Testis (tissue), 3 donors: Measurements from ENCODE around the gene PPM1M. TPM values are rescaled to one million over a fixed set of nuclear protein-coding genes. Genes with fewer than 3 reads are reported as not detected.

Experiments used
- DNase-seq: peaks from one replicate; pipeline ENCODE4 v3.0.0-alpha.2; 2019
- H3K27ac ChIP-seq, 2 donors: fragments of 200-600 bp; sonication (generic); one replicate each; pipeline ENCODE4 v1.5.1; 2019
- H3K27me3 ChIP-seq: fragments of 200-600 bp; sonication (generic); one replicate; pipeline ENCODE4 v1.5.1; 2019
- H3K36me3 ChIP-seq: fragments of 200-600 bp; sonication (generic); one replicate; pipeline ENCODE4 v1.5.1; 2017; ENCODE audit warnings: low read depth; ENCODE audit errors: missing control alignments
- H3K4me1 ChIP-seq: fragments of 200-600 bp; sonication (generic); one replicate; pipeline ENCODE4 v1.5.1; 2019
- H3K4me3 ChIP-seq, 2 donors: fragments of 200-600 bp; sonication (generic); one replicate each; pipeline ENCODE4 v1.5.1; 2017 to 2019
- H3K9me3 ChIP-seq: fragments of 200-600 bp; sonication (generic); one replicate; pipeline ENCODE4 v1.5.1; 2017
- POLR2A ChIP-seq: fragments of 450-650 bp; IDR thresholded peaks from one replicate; pipeline ENCODE4 v1.6.1; 2017; ENCODE audit warnings: antibody characterized with exemption, mild to moderate bottlenecking, moderate library complexity
- WGBS, 2 donors: methylation state at CpG; one replicate each; pipeline ENCODE4 v1.1.5; 2018; 5-methylcytosine and 5-hydroxymethylcytosine counted together
- intact Hi-C: fragments of 100-400 bp; cut with DNase I; formaldehyde crosslinking; loops from one replicate; pipeline ENCODE4 v1.15.1; 2023; ENCODE audit warnings: low total_unique reads
- microRNA counts, 2 donors: library from miRNA; unstranded; fragments of <30 nt; microRNA quantifications; one replicate each; lab custom pipeline; 2016
- microRNA-seq, 2 donors: library from miRNA; unstranded; fragments of <30 nt; microRNA quantifications; one replicate each; pipeline ENCODE4, GENCODE V29; 2016; ENCODE audit warnings: borderline number of aligned reads in 2 of 2, borderline replicate concordance in 1 of 2
- polyA plus RNA-seq: library from polyadenylated mRNA; stranded (reverse); fragments of 350-450 nt; fragmentation: Illumina TruSeq; extraction: RNeasy Lipid Tissue Mini Kit (QIAGEN cat#74804); gene quantifications from one replicate; pipeline ENCODE4 v1.2.3, GENCODE V29; 2014; ENCODE audit warnings: low read depth, low replicate concordance; ENCODE audit not compliant: insufficient read depth
- small RNA-seq, 2 donors: library from RNA; depleted of rRNA; stranded (forward); fragments of <200 nt; gene quantifications; one replicate each; pipeline ENCODE3, GENCODE V24; 2016
- total RNA-seq, 2 donors: library from RNA; depleted of rRNA; stranded (reverse); fragments of >200 nt; gene quantifications; one replicate each; pipeline ENCODE4 v1.2.3, GENCODE V29; 2016
- TF ChIP-seq, protein P1 (sequence below), 3 experiments: fragments of 450-650 bp in 2 of 3; fragments of 200-600 bp in 1 of 3; sonication (generic) in 1 of 3; IDR thresholded peaks; one replicate each; pipeline ENCODE4 v1.5.1; 2016 to 2019; ENCODE audit warnings: antibody characterized with exemption in 3 of 3, mild to moderate bottlenecking in 2 of 3, moderate library complexity in 1 of 3

The PPM1M gene
- total and polyA plus RNA-seq, 3 donors from 2014 or later: 12.9 to 22.2 (median 15.2) TPM

DNA sequence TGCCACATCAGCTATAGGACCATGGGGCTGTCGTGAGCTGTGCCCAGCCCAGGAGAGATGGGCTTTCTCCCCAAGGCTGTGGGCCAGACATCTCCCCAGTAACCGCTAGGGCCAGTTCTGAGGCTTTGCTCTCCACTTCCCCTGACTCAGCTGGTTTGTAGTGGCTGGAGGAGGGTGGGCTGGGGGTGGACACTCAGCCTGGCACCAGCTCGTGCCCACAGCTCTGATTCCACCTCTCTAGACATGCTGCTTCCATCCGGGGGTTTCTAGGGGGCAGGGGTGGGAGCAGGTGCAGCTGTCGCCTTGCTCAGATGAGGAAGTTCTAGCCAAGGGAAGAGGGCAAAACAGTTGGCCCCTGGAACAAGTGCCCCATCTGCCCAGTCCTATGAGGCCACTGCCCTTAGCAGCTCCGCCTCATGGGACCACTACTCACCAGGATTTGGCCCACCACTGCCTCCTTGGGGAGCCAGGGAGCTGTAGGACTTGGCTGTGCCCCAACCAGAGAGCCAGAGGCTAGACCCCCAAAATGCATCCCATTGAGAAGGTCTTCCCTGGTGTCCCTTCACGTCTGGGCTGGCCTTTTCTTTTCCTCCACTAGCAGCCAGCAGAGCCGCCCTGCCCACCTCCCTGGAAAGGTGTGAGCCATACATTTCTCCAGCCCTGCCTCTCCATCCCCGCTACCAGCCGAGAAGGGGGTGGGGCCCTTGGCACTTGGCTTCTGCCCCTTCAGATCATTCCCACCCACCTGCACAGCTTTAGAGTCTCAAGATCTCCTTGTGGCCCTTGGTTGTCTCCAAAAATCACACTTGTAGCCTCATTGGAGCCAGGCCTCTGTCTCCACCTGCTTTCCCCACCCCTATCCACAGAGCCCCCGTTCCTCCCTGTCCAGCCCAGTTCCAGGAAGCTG, 51.9 kb downstream of the PPM1M start:
- no peak for TF ChIP-seq POLR2A
- TF ChIP-seq, protein P1, sequence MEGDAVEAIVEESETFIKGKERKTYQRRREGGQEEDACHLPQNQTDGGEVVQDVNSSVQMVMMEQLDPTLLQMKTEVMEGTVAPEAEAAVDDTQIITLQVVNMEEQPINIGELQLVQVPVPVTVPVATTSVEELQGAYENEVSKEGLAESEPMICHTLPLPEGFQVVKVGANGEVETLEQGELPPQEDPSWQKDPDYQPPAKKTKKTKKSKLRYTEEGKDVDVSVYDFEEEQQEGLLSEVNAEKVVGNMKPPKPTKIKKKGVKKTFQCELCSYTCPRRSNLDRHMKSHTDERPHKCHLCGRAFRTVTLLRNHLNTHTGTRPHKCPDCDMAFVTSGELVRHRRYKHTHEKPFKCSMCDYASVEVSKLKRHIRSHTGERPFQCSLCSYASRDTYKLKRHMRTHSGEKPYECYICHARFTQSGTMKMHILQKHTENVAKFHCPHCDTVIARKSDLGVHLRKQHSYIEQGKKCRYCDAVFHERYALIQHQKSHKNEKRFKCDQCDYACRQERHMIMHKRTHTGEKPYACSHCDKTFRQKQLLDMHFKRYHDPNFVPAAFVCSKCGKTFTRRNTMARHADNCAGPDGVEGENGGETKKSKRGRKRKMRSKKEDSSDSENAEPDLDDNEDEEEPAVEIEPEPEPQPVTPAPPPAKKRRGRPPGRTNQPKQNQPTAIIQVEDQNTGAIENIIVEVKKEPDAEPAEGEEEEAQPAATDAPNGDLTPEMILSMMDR (IDR thresholded peaks at IDR 0.05): no peak
- no peaks in the 10 kb centered on the region for H3K27me3 ChIP-seq
- peaks cover 39% of the 10 kb centered on the region for H3K4me1 ChIP-seq
- no peaks in the 10 kb centered on the region for H3K9me3 ChIP-seq
- intact Hi-C loops: no loop called here
- WGBS, 2 donors: 67 to 70% methylated on average over 9 to 11 of the region's 11 CpGs
- H3K4me3 ChIP-seq: no peak overlapping the region
- no peak overlapping the region for H3K27ac ChIP-seq
- DNase-seq: no peak
- H3K36me3 ChIP-seq: no peaks in the 10 kb centered on the region

GRCh38 chr3:52298149-52299098, 52.9 kb downstream of the PPM1M start:
- Histone ChIP-seq H3K9me3 (no peaks in the 10 kb centered on the region), H3K27ac (peak overlapping the region in 1 of 2 donors; percentile 37), H3K4me1 (peaks cover 39% of the 10 kb centered on the region), H3K27me3 (no peaks in the 10 kb centered on the region), H3K4me3 (no peak overlapping the region), H3K36me3 (no peaks in the 10 kb centered on the region)
- WGBS, 2 donors: 40 to 49% methylated on average over 10 to 17 of the region's 17 CpGs
- intact Hi-C loops: no loop called here
- TF ChIP-seq, protein P1 (IDR thresholded peaks at IDR 0.05): no peak
- TF ChIP-seq POLR2A: no peak
- peak; percentile 60 for DNase-seq

DNA sequence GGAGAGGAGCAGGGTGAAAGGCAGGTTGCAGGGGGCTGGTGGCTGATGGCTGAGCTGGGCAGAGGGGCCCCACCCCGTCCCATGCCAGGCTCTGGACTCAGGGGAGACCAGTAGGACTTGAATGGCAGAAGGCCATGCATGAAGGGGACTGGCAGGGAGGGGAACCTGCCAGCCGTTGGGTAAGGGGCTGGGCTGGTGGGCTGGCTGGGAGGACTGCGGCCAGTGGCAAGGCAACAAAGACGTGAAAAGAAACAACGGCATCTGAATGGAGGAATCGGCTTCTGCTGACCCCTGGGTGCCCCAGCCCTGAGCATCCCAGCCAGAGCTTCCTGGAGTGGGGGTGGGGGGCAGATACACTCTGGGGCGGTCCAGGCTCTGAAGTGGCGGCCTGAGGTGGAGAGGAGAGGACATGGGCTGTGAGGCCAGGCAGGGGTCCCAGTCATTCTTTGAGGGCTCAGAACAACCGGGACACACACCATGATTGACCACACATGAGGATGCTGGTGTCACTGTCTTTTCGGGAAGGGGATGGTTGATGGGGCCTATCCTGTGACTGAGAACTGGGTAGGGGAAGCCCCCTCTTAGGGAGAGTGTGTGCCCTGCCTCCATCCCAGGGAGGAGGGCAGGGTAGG, 53.8 kb downstream of the PPM1M start:
- Histone ChIP-seq H3K4me1 (peaks cover 39% of the 10 kb centered on the region), H3K27me3 (no peaks in the 10 kb centered on the region), H3K4me3 (no peak overlapping the region), H3K36me3 (no peaks in the 10 kb centered on the region), H3K27ac (peak overlapping the region; percentile 37 to 59), H3K9me3 (no peaks in the 10 kb centered on the region)
- intact Hi-C loops: no loop called here
- 44 to 69% methylated on average over 10 of the region's 10 CpGs for WGBS, 2 donors
- DNase-seq: no peak
- TF ChIP-seq, protein P1 (IDR thresholded peaks at IDR 0.05): no peak
- no peak for TF ChIP-seq POLR2A

MicroRNA genes within 50 kb of the gene (microRNA counts, 767-probe panel; counts per million panel counts)
- 12,334 to 13,380 counts per million in 2 donors for microRNA hsa-let-7g-5p (lab: Ali Mortazavi, UCI)

Small RNA genes lying within 50 kb of the gene (microRNA-seq; reads per million reads assigned to microRNA genes)
- gene MIR135A1 (31.8 to 36.1 reads per million in 2 donors), gene MIRLET7G (179,815 to 181,170 reads per million in 2 donors)

Small RNA genes lying within 50 kb of the gene (small RNA-seq; reads per million reads assigned to genes)
- gene MIR135A1: 2.5 to 4.2 reads per million in 2 donors
- gene MIRLET7G: 257 to 395 reads per million in 2 donors

Other genes with a start within 250 kb of the PPM1M start
- 100 to 1,000 TPM; 491 to 999 TPM for gene RPL29, start 249.9 kb upstream of the PPM1M start, total RNA-seq
- 965 TPM for gene RPL29, start 249.9 kb upstream of the PPM1M start, polyA plus RNA-seq
- gene DUSP7, start 189.2 kb upstream of the PPM1M start, total RNA-seq: 10 to 100 TPM; 40.6 to 48.8 TPM
- gene DUSP7, start 189.2 kb upstream of the PPM1M start, polyA plus RNA-seq: 25.1 TPM
- 10 to 100 TPM; 16.7 to 21.7 TPM for gene POC1A, start 91.3 kb upstream of the PPM1M start, total RNA-seq
- 36.1 TPM for gene POC1A, start 91.3 kb upstream of the PPM1M start, polyA plus RNA-seq
- 10 to 100 TPM; 49.9 to 51.4 TPM for gene ALAS1, start 47.6 kb upstream of the PPM1M start, total RNA-seq
- 54.2 TPM for gene ALAS1, start 47.6 kb upstream of the PPM1M start, polyA plus RNA-seq
- under 1 TPM; 0.08 to 0.25 TPM for gene TLR9, start 20.1 kb upstream of the PPM1M start, total RNA-seq
- 0.20 TPM for gene TLR9, start 20.1 kb upstream of the PPM1M start, polyA plus RNA-seq
- gene TWF2, start 6.6 kb upstream of the PPM1M start, total RNA-seq: 10 to 100 TPM; 36.5 to 58.1 TPM
- 30.0 TPM for gene TWF2, start 6.6 kb upstream of the PPM1M start, polyA plus RNA-seq
- gene WDR82, start 32.9 kb downstream of the PPM1M start, total RNA-seq: 10 to 100 TPM; 76.1 to 85.7 TPM
- 80.9 TPM for gene WDR82, start 32.9 kb downstream of the PPM1M start, polyA plus RNA-seq
- gene GLYCTK, start 42.1 kb downstream of the PPM1M start, total RNA-seq: 10 to 100 TPM in 1 of 2 donors, 1 to 10 TPM in 1; 9.7 to 15.6 TPM
- 6.3 TPM for gene GLYCTK, start 42.1 kb downstream of the PPM1M start, polyA plus RNA-seq
- gene DNAH1, start 70.6 kb downstream of the PPM1M start, total RNA-seq: 10 to 100 TPM; 40.0 to 49.1 TPM
- gene DNAH1, start 70.6 kb downstream of the PPM1M start, polyA plus RNA-seq: 50.4 TPM
- 100 to 1,000 TPM; 167 to 201 TPM for gene BAP1, start 164.2 kb downstream of the PPM1M start, total RNA-seq
- gene BAP1, start 164.2 kb downstream of the PPM1M start, polyA plus RNA-seq: 231 TPM
- gene PHF7, start 164.9 kb downstream of the PPM1M start, total RNA-seq: 1,000 to 10,000 TPM in 1 of 2 donors, 100 to 1,000 TPM in 1; 772 to 1,782 TPM
- 3,007 TPM for gene PHF7, start 164.9 kb downstream of the PPM1M start, polyA plus RNA-seq
- 1 to 10 TPM; 1.7 to 2.1 TPM for gene SEMA3G, start 199.3 kb downstream of the PPM1M start, total RNA-seq
- gene SEMA3G, start 199.3 kb downstream of the PPM1M start, polyA plus RNA-seq: 3.1 TPM
- 10 to 100 TPM; 11.3 to 23.2 TPM for gene TNNC1, start 208.3 kb downstream of the PPM1M start, total RNA-seq
- 91.7 TPM for gene TNNC1, start 208.3 kb downstream of the PPM1M start, polyA plus RNA-seq
- gene NISCH, start 209.8 kb downstream of the PPM1M start, total RNA-seq: 100 to 1,000 TPM; 315 to 327 TPM
- 166 TPM for gene NISCH, start 209.8 kb downstream of the PPM1M start, polyA plus RNA-seq
- 10 to 100 TPM; 58.6 to 71.9 TPM for gene STAB1, start 249.6 kb downstream of the PPM1M start, total RNA-seq
- gene STAB1, start 249.6 kb downstream of the PPM1M start, polyA plus RNA-seq: 41.7 TPM